A549 (cell line): Measurements from ENCODE around the gene TTLL3.

ENCODE experiments used
- CTCF ChIP-seq: fragments of >200 bp; sonication (Bioruptor Twin); formaldehyde crosslinking; IDR thresholded peaks from 3 replicates; pipeline ENCODE4 v1.5.1; 2016
- EP300 ChIP-seq, 2 experiments: fragments of >200 bp; sonication (Bioruptor Twin); formaldehyde crosslinking; IDR thresholded peaks; 2 replicates in 1 of 2; 3 replicates in 1 of 2; pipeline ENCODE4 v1.6.1; 2016 to 2017
- MAX ChIP-seq: IDR thresholded peaks from 2 replicates; pipeline ENCODE4 v1.6.1; 2012
- POLR2A ChIP-seq: IDR thresholded peaks from 2 replicates; pipeline ENCODE4 v1.6.1; 2012; ENCODE audit warnings: mild to moderate bottlenecking, low read length
- RARB ChIP-seq: fragments of 250-450 bp; sonication (Bioruptor Pico); IDR thresholded peaks from 2 replicates; pipeline ENCODE4 v1.8.0; 2021; ENCODE audit warnings: mild to moderate bottlenecking, moderate library complexity
- REST ChIP-seq: fragments of 200-600 bp; sonication (generic); IDR thresholded peaks from 2 replicates; pipeline ENCODE4 v1.6.1; 2016; ENCODE audit warnings: antibody characterized with exemption, mild to moderate bottlenecking, moderate library complexity

DNA sequence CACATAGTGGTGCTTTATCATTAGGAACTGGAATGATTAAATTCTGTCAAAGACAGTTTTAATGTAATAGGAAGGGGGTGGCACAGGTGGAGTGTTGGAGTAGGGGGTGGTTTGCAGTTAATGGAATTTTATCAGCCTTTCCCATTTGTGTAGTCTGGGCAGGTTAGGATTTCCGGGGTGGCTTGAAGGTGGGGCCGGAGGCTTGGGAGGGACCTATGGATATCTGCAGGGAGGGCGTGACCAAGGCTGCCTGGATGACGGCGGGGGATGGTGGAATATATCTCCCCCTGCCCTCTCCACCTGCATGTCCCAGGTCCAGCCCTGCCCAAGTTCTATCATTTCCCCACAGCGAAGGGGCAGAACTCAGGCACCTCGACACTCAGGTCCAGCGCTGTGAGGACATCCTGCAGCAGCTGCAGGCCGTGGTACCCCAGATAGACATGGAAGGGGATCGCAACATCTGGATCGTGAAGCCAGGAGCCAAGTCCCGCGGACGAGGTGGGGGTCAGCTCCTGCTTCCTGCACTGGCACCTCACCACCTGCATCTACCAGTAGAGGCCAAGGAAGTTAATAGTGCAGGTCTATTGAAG, 15.5 kb downstream of the TTLL3 start:
- TF ChIP-seq MAX (no peak), POLR2A (no peak), CTCF (no peak), EP300 (IDR thresholded peaks at IDR 0.05) (no peak), RARB (CRISPR knock-in tag) (no peak), REST (no peak)
